Left cardiac atrium (tissue), 4 donors: ENCODE measurements around the gene RAB6A. TPM values are rescaled to one million over a fixed set of nuclear protein-coding genes. Genes with fewer than 3 reads are reported as not detected.

Source experiments
- ATAC-seq, 2 donors: fragments of 200-7000 bp; cut with Tn5 transposase; one replicate each; pipeline ENCODE4 v1.9.1; 2020; ENCODE audit warnings: mild to moderate bottlenecking in 2 of 2, moderate library complexity in 2 of 2
- DNase-seq: peaks from one replicate; pipeline ENCODE4 v3.0.0-alpha.2; 2020
- intact Hi-C, 2 donors: fragments of 100-400 bp; cut with DNase I; formaldehyde crosslinking; loops; one replicate each; pipeline versions ENCODE4 v1.14.1 to v1.15.1; 2022 to 2023
- total RNA-seq, 2 donors: library from RNA; stranded (reverse); fragmentation: NEBNext Ultra II Directional; extraction: Animal tissue kit (Norgen Biotek cat#: 25700); gene quantifications; one replicate each; pipeline ENCODE4 v1.2.1, GENCODE V29; 2021
- donor health status: DM: no; HTN: yes; CAD: no.
- donor health status: DM: no; HTN: yes; CAD: no; lungs with severe emphysema.
- donor health status: DM: yes; HTN: yes; CAD: no.
- donor health status: Dilated cardiomyopathy.

RAB6A gene
- total RNA-seq, 2 donors from 2014 or later: 100 to 134 TPM

- peak; percentile 98 to 99 for ATAC-seq
- intact Hi-C loops: no loop called here
- peak; percentile 92 for DNase-seq
These were observed 113.3 kb downstream of the RAB6A start for GRCh38 chr11:73647459-73648100.

GRCh38 chr11:73645972-73646631 is 114.8 kb downstream of the RAB6A start, which contains the start of gene PLEKHB1:
PLEKHB1 (plus strand) TSS chr11:73646581; CDS start chr11:73646609, 28 bp downstream.
- DNase-seq (peak; percentile 56), ATAC-seq (peak; percentile 19 to 76)
- intact Hi-C loops: no loop called here

DNA sequence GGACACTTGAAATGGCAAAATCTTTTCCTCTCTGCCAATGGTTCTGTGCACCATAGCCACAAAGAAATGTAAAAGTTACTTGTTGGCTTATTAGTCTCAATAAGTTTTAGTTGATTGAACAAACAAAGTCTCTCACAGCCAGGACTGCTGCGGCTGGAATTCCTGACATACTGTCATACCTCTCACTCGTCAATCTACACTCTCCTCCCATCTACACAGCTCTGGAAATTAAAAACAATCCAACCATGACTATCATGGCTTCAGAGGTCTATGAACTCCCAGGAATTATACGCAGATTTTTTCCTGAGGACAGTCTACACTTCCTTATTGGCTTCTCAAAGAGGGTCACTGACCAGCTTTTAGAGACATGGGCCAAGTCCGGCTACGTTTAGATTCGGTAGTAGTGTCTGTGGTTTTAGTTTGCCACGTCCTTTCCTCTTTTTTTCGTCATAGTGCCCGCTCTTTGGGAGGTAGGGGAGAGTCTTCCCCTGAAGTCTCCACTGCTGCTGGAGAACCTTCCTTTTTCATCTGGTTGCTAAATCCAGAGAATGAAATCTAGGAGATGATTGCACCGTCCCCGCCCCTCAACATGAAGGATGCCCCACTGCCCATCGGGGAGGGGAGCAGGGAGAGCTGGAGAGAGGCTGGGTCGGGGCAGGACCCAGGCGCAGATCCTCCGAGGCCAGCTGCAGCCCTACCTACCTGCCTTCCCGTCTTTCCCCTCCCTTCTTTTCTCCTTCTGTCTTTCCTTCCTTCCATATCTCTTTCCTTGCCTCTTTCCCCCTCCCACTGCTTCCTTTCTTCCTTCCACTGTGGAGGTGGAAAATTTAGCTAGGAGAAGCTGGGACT is 115.5 kb downstream of the RAB6A start:
- DNase-seq (no peak), ATAC-seq (no peak)
- intact Hi-C loops: no loop called here

- intact Hi-C loops: no loop called here
- no peak for DNase-seq
- ATAC-seq: no peak
These were observed 119.2 kb downstream of the RAB6A start for GRCh38 chr11:73641668-73642067.

DNA sequence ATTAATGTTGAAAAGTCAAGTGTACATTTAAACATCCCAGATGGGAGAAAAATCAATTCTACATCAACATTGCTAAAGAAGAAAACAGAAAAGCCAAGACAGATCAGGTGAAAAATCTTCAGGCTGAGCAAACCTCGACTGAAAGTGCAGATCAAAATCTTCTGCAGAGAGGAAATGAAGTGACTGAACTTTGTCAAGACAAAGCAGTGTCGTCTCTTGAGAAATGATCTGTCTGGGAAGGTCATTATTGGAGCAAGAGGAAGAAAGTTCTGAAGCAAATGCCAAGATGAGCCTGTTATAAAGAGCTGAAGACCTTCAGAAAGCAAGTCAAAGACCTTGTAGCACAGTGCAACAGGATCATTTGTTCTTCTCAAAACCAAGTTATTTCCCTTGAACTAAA is 120.3 kb downstream of the RAB6A start:
- intact Hi-C loops: no loop called here
- no peak for ATAC-seq
- no peak for DNase-seq

DNA sequence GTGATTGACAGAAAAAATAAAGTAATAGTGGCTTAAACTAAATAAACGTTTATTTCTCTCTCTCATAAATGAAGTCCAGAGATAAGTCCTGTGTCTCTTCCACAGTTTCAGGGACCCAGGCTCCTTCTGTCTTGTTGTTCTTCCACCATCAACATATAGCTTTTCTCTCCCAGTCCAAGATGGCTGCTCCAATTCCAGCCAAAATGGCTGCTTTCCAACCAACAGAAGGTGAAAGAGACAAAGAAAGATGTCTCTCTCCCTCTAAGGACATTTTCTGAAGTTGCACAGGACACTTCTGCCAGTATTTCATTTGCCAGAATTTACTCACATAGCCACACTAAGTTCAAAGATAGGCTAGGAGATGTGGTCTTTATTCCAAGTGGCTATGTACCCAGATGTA is 123.9 kb downstream of the RAB6A start:
- intact Hi-C loops: no loop called here
- no peak for DNase-seq
- ATAC-seq: no peak

DNA sequence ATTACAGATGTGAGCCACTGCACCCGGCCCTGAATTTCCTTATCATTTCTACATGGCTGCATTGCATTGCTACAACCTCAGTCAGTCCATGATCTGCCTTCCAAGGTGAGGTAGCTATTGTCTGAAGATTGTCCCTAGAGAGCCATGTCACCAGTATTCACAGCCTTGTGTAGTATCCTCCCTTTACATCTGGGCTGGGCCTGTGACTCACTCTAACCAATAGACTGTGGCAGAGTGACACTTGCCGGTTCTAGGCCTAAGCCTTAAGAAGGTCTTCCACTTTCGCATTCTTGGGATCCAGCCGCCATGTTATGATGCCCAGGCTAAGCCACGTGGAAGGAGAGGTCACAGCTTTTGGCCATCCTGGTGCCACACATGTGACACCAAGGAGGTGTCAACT is 124.6 kb downstream of the RAB6A start:
- intact Hi-C loops: no loop called here
- no peak for ATAC-seq
- DNase-seq: no peak

GRCh38 chr11:73635721-73636120 is 125.2 kb downstream of the RAB6A start:
- ATAC-seq (no peak), DNase-seq (no peak)
- intact Hi-C loops: no loop called here

GRCh38 chr11:73633999-73634398 is 126.9 kb downstream of the RAB6A start:
- DNase-seq (no peak), ATAC-seq (no peak)
- intact Hi-C loops: no loop called here

DNA sequence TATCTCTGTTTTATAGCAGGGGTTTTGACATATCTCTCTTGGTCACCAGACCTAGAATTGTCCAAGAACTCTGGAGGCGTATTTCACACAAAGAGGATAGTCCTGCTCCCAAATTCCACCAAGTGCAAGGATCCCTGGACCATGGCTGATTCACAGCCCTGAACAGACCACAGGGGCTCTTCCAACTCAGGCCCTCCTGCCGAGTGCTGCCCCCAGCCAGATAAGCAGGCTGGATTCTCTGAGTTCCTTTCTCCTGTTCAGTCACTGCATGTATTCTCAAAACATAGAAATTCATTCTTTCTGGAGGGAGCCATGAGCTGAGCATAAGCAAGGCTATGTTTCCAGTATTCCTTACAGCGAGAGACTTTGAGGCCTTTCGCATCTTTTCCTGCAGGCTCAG is 127.9 kb downstream of the RAB6A start:
- intact Hi-C loops: no loop called here
- no peak for DNase-seq
- ATAC-seq: no peak

DNA sequence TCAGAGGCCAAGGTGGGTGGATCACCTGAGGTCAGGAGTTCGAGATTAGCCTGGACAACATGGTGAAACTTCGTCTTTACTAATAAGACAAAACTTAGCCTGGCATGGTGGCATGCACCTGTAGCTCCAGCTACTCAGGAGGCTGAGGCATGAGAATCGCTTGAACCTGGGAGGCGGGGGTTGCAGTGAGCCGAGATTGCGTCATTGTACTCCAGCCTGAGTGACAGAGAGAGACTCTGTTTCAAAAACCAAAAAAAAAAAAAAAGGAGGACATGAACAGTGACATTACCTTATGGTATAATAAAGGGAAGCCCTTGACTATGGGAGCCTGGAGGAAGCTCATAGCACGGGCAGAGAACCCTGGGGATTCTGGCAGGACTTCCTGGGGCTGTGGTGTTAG is 131.0 kb downstream of the RAB6A start:
- DNase-seq: no peak
- ATAC-seq: no peak
- intact Hi-C loops: loop anchor here in 1 of 2 donors (5.0 kb wide), 1 partner anchor 32 kb away; no protein-coding TSS in a partner anchor

DNA sequence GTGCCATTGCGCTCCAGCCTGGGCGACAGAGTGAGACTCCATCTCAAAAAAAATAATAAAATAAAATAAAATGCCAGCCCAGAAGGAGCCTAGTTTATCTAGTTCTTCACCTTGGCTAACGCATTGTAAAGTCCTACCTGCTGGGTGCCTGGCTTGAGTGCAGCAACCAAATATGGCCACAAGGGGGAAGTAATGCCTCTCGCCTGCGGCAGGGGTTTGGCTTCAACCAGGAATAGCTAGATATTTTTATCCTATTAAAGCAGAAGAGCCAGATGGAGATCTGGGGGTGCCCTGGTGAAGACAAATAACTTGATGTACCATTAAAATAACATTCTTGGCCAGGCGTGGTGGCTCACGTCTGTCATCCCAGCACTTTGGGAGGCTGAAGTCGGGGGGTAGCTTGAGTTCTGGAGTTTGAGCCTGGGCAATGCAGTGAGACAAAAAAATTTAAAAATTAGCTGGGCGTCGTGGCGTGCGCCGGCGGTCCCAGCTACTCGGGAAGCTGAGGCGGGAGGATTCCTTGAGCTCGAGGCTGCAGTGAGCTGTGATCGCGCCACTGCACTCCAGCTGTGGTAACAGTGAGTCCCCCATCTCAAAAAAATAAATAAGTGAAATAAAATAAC is 135.1 kb downstream of the RAB6A start:
- ATAC-seq (peak; percentile 82 to 83), DNase-seq (peak; percentile 69)
- intact Hi-C loops: loop anchor here (2.0 to 5.0 kb wide), 2 partner anchors 35 to 36 kb away; no protein-coding TSS in a partner anchor

Other genes with a start within 250 kb of the RAB6A start
- 10 to 100 TPM; 31.5 to 35.2 TPM for gene FAM168A, start 163.0 kb downstream of the RAB6A start, total RNA-seq
- gene PLEKHB1, start 114.5 kb downstream of the RAB6A start, total RNA-seq: 10 to 100 TPM in 1 of 2 donors, 1 to 10 TPM in 1; 9.9 to 11.2 TPM
- 10 to 100 TPM; 33.4 to 37.3 TPM for gene MRPL48, start 26.8 kb upstream of the RAB6A start, total RNA-seq
- gene COA4, start 115.8 kb upstream of the RAB6A start, total RNA-seq: 10 to 100 TPM; 60.3 to 65.3 TPM
- 10 to 100 TPM; 15.4 to 19.9 TPM for gene PAAF1, start 115.9 kb upstream of the RAB6A start, total RNA-seq
- gene DNAJB13, start 190.0 kb upstream of the RAB6A start, total RNA-seq: not detected
- 10 to 100 TPM; 21.6 to 30.2 TPM for gene UCP2, start 221.8 kb upstream of the RAB6A start, total RNA-seq
- gene UCP3, start 248.0 kb upstream of the RAB6A start, total RNA-seq: 1 to 10 TPM; 1.1 to 2.2 TPM